Measurements from ENCODE around the gene LRRK1.

- no peak for TF ChIP-seq JUND (IDR thresholded peaks at IDR 0.05)
- TF ChIP-seq CTCF (IDR thresholded peaks at IDR 0.05), result no peak
- TF ChIP-seq RXRA (IDR thresholded peaks at IDR 0.05; ENCODE audit: borderline replicate concordance, low read depth), result no peak
- no peak for TF ChIP-seq POLR2AphosphoS5 (IDR thresholded peaks at IDR 0.05; ENCODE audit: low read depth, low read length)
- no peak for TF ChIP-seq REST (IDR thresholded peaks at IDR 0.05; ENCODE audit: low read depth, low read length)
- TF ChIP-seq MAX (IDR thresholded peaks at IDR 0.05; ENCODE audit: low read depth), result no peak
- TF ChIP-seq CHD2 (IDR thresholded peaks at IDR 0.05; ENCODE audit: low read length, partially characterized antibody), result no peak
- no peak for TF ChIP-seq GATA2 (CRISPR knock-in tag; IDR thresholded peaks at IDR 0.05)
- no peak for TF ChIP-seq GABPA (IDR thresholded peaks at IDR 0.05; ENCODE audit: low read depth)
- TF ChIP-seq NRF1 (IDR thresholded peaks at IDR 0.05; ENCODE audit: low read depth, low read length), result no peak
- no peak for TF ChIP-seq EP300 (IDR thresholded peaks at IDR 0.05; ENCODE audit: borderline replicate concordance in 1 of 2, low read depth in 1 of 2, low read length in 1 of 2)
- TF ChIP-seq ZBTB33 (IDR thresholded peaks at IDR 0.05; ENCODE audit: borderline replicate concordance, low read depth), result no peak
- no peak for TF ChIP-seq EZH2phosphoT487 (IDR thresholded peaks at IDR 0.05; ENCODE audit: borderline replicate concordance, low read depth)
- no peak for TF ChIP-seq PBX3 (IDR thresholded peaks at IDR 0.05)
These were observed 132.3 kb downstream of the LRRK1 start for GRCh38 chr15:101051291-101052030.
